Stimulated activated naive CD4-positive, alpha-beta T cell treated with Interleukin-2 at 50 U/mL for 16 hours (primary cell): Measurements from ENCODE around the gene NUB1.

Source experiments
- DNase-seq: peaks from one replicate; lab custom pipeline; 2025; lab: John Stamatoyannopoulos, UW

The NUB1 gene

GRCh38 chr7:151425670-151426440, 84.2 kb downstream of the NUB1 start:
- no peak for DNase-seq

GRCh38 chr7:151426441-151426903, 84.9 kb downstream of the NUB1 start:
- DNase-seq: no peak

GRCh38 chr7:151426904-151427704, 85.5 kb downstream of the NUB1 start:
- no peak for DNase-seq

- no peak for DNase-seq
Measured at GRCh38 chr7:151427705-151428377, 86.2 kb downstream of the NUB1 start.
